Mucosa of descending colon (tissue), 3 donors: ENCODE data around the gene PSRC1. TPM values are rescaled to one million over a fixed set of nuclear protein-coding genes. Genes with fewer than 3 reads are reported as not detected.
A peak's percentile ranks its signal among the peaks of the same experiment; 100 is the strongest.
"Not testable (repeated sequence)": the region's sequence is repeated elsewhere in the genome, so short reads cannot be mapped to it uniquely, and the experiment has no call there.

Experiments
- ATAC-seq: fragments of 200-7000 bp; cut with Tn5 transposase; one replicate; pipeline ENCODE4 v1.9.1; 2020; ENCODE audit warnings: mild to moderate bottlenecking, moderate library complexity
- DNase-seq, 3 donors: peaks; one replicate each; pipeline ENCODE4 v3.0.0-alpha.2; 2020
- H3K36me3 ChIP-seq: fragments of 200-600 bp; one replicate; pipeline ENCODE4 v1.8.0; 2021; ENCODE audit warnings: low read depth, mild to moderate bottlenecking
- H3K4me1 ChIP-seq: fragments of 200-600 bp; one replicate; pipeline ENCODE4 v1.8.0; 2021; ENCODE audit warnings: low read depth, mild to moderate bottlenecking
- H3K4me3 ChIP-seq: fragments of 200-600 bp; one replicate; pipeline ENCODE4 v1.8.0; 2021; ENCODE audit warnings: mild to moderate bottlenecking
- H3K9me3 ChIP-seq: fragments of 200-600 bp; one replicate; pipeline ENCODE4 v1.8.0; 2021; ENCODE audit warnings: mild to moderate bottlenecking
- intact Hi-C, 2 donors: fragments of 100-400 bp; cut with DNase I in 1 of 2; cut with micrococcal nuclease in 1 of 2; formaldehyde crosslinking; loops; one replicate each; pipeline versions ENCODE4 v1.11.0 to v1.11.1; 2022; cut with DNase I, micrococcal nuclease
- total RNA-seq, 3 donors: library from RNA; stranded (reverse); fragmentation: NEBNext Ultra II Directional in 2 of 3; extraction: Animal tissue kit (Norgen Biotek cat#: 25700) in 2 of 3; gene quantifications; one replicate each; pipeline versions ENCODE4 v1.2.1 to v1.2.4, GENCODE V29; 2021 to 2023
- TF ChIP-seq, protein P1 (sequence below): fragments of 200-600 bp; IDR thresholded peaks from one replicate; pipeline ENCODE4 v1.8.0; 2022; ENCODE audit warnings: antibody characterized with exemption, mild to moderate bottlenecking
- donor health status: DM: no; HTN: no; CAD: no; lungs with moderate emphysema.
- donor health status: DM: no; HTN: no; CAD: no.
- donor health status: DM: no; HTN: yes; CAD: no.

The PSRC1 gene
- total RNA-seq, 3 donors from 2014 or later, result 3.4 to 9.0 (median 4.2) TPM

DNA sequence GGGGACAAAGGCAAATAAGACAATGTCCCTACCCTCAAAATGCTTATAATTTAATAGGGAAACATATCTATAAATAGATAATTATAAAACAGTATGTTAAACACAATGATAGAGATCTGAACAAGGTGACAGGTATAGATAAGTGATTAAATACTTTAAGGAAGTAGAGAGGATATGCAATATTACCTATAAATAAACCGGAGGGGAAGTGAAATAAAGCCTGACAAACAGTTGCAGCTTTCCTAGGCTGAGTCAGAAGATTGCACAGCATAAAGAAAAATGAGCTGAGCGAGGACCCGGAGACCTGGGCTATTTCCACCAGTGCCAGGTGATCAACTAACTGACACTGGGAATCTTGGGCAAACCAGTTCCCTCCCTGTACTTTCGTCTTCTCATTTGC, 11.5 kb upstream of the PSRC1 start:
- DNase-seq (no peak), ATAC-seq (no peak)
- Histone ChIP-seq H3K36me3 (no peaks in the 10 kb centered on the region), H3K4me3 (no peak overlapping the region), H3K9me3 (no peaks in the 10 kb centered on the region), H3K4me1 (no peaks in the 10 kb centered on the region)
- intact Hi-C loops, result no loop called here
- TF ChIP-seq, protein P1, sequence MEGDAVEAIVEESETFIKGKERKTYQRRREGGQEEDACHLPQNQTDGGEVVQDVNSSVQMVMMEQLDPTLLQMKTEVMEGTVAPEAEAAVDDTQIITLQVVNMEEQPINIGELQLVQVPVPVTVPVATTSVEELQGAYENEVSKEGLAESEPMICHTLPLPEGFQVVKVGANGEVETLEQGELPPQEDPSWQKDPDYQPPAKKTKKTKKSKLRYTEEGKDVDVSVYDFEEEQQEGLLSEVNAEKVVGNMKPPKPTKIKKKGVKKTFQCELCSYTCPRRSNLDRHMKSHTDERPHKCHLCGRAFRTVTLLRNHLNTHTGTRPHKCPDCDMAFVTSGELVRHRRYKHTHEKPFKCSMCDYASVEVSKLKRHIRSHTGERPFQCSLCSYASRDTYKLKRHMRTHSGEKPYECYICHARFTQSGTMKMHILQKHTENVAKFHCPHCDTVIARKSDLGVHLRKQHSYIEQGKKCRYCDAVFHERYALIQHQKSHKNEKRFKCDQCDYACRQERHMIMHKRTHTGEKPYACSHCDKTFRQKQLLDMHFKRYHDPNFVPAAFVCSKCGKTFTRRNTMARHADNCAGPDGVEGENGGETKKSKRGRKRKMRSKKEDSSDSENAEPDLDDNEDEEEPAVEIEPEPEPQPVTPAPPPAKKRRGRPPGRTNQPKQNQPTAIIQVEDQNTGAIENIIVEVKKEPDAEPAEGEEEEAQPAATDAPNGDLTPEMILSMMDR, result no peak

DNA sequence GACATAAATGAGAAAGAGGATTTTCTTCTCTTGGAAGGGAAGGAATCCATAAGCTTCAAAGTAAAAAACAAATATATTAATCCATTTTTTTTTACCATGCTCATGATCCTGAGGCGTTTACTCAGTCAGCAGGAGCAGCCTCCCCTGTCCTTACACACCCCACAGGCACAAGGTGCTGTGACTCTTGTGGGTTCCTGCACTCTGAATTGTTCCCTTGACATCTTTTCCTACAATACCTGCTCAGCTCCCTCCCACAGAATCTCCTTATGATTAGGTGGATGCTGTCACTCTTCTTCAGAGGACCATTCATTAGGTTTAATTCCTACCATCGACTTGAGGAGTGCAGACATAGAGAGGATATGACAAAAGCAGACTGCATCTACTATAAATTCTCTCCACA, 10.1 kb upstream of the PSRC1 start:
- Histone ChIP-seq H3K4me3 (no peak overlapping the region), H3K36me3 (no peaks in the 10 kb centered on the region), H3K9me3 (no peaks in the 10 kb centered on the region), H3K4me1 (no peaks in the 10 kb centered on the region)
- TF ChIP-seq, protein P1, result no peak
- no peak for DNase-seq
- intact Hi-C loops, result no loop called here
- no peak for ATAC-seq

DNA sequence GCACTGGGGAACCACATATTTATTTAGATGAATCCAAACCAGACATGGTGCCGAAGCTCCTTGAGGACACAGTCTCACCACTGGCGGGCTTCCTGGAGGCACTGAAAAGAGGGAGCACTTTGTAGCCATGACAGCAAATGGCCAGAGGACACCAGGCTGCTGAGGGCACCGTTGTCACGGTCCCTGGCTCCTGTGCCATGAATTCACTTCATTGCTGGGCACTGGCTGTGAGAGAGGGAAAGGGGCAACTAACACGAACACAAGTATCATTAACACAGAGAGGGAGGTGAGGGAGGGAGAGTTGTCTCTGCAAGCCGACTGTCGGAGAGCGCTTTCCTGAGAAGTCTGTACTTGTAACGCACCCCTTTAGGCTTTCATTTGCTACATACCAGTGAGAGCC, 9.4 kb upstream of the PSRC1 start:
- H3K4me1 ChIP-seq, result no peaks in the 10 kb centered on the region
- ATAC-seq (no peak), DNase-seq (no peak)
- H3K4me3 ChIP-seq, result no peak overlapping the region
- intact Hi-C loops, result no loop called here
- H3K36me3 ChIP-seq, result no peaks in the 10 kb centered on the region
- TF ChIP-seq, protein P1, result no peak
- H3K9me3 ChIP-seq, result no peaks in the 10 kb centered on the region

DNA sequence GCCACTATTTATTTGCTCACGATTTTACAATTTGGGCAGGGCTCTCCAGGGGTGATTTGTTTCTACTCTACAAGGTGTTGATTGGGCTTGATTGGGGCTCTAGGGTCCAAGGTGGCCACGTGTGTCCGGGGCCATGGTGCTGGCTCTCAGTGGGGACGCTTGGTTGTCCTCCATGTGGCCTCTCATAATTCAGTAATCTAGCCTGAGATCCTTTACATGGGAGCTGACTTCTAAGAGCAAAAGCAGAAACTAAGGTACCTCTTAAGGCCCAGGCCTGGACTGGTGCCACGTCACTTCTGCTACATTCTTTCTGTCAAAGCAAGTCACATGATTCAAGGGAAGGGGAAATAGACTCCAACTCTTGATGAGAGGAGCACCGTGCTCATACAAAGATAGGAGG, 8.1 kb upstream of the PSRC1 start:
- intact Hi-C loops, result no loop called here
- no peaks in the 10 kb centered on the region for H3K9me3 ChIP-seq
- no peaks in the 10 kb centered on the region for H3K4me1 ChIP-seq
- peak; percentile 28 for ATAC-seq
- no peak overlapping the region for H3K4me3 ChIP-seq
- no peaks in the 10 kb centered on the region for H3K36me3 ChIP-seq
- no peak for DNase-seq
- TF ChIP-seq, protein P1, result no peak

DNA sequence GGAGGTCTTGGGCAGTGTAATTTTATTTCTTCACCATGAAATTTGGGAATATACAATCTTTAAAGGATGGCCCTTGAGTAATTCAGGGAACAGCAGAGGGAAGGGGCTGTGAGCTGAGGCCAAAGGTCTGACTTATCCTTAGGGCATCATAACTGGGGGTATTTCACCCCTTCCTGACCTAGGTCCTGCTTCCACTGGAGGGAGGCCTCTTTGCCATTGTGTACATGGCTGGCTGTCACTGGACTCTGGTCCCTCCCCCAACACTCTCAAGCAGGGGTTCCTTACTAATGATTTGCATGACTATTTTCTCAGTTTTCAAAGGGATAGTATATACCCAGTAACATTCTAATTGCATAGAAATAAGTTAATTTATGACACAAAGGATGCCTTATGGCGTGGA, 7.2 kb upstream of the PSRC1 start:
- Histone ChIP-seq H3K4me3 (no peak overlapping the region), H3K4me1 (no peaks in the 10 kb centered on the region), H3K9me3 (no peaks in the 10 kb centered on the region), H3K36me3 (no peaks in the 10 kb centered on the region)
- intact Hi-C loops, result no loop called here
- DNase-seq (no peak), ATAC-seq (no peak)
- TF ChIP-seq, protein P1, result no peak

DNA sequence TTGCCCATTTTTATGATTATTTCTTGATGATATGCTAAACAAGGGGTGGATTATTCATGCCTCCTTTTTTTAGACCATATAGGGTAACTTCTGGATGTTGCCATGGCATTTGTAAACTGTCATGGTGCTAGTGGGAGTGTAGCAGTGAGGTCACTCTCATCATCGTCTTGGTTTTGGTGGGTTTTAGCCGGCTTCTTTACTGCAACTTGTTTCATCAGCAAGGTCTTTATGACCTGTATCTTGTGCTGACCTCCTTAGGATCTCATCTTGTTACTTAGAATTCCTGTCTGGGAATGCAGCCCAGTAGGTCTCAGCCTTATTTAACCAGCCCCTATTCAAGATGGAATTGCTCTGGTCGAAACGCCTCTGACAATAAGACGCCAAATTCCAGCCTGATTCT, 3.8 kb upstream of the PSRC1 start:
- peaks cover 12% of the 10 kb centered on the region for H3K4me1 ChIP-seq
- intact Hi-C loops, H3K36me3 ChIP-seq, DNase-seq, H3K4me3 ChIP-seq, ATAC-seq, H3K9me3 ChIP-seq: not testable (repeated sequence)
